ENCODE results near the gene ERN1. TPM values are rescaled to one million over a fixed set of nuclear protein-coding genes. Genes with fewer than 3 reads are reported as not detected.

ERN1 gene
- total and polyA plus RNA-seq, 2 of the 13 experiments (the other 11 are each of a cell fraction or from before 2014, with no cell fraction given), result 6.0 to 12.7 TPM

GRCh38 chr17:64178011-64178825 is 48.3 kb upstream of the ERN1 start (continued):
- TF ChIP-seq, protein P1, sequence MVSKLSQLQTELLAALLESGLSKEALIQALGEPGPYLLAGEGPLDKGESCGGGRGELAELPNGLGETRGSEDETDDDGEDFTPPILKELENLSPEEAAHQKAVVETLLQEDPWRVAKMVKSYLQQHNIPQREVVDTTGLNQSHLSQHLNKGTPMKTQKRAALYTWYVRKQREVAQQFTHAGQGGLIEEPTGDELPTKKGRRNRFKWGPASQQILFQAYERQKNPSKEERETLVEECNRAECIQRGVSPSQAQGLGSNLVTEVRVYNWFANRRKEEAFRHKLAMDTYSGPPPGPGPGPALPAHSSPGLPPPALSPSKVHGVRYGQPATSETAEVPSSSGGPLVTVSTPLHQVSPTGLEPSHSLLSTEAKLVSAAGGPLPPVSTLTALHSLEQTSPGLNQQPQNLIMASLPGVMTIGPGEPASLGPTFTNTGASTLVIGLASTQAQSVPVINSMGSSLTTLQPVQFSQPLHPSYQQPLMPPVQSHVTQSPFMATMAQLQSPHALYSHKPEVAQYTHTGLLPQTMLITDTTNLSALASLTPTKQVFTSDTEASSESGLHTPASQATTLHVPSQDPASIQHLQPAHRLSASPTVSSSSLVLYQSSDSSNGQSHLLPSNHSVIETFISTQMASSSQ (IDR thresholded peaks at IDR 0.05; ENCODE audit: low read depth), result peak; percentile 98
- TF ChIP-seq, protein P1 (CRISPR knock-in tag; IDR thresholded peaks at IDR 0.05; ENCODE audit: borderline replicate concordance), result peak; percentile 99
- no peak for TF ChIP-seq ZNF354B (CRISPR knock-in tag; IDR thresholded peaks at IDR 0.05)
- TF ChIP-seq ADNP (CRISPR knock-in tag; IDR thresholded peaks at IDR 0.05), result no peak
- TF ChIP-seq ZNF205 (CRISPR knock-in tag; IDR thresholded peaks at IDR 0.05), result no peak
- TF ChIP-seq ZNF549 (CRISPR knock-in tag; IDR thresholded peaks at IDR 0.05), result no peak
- peak; percentile 66 for TF ChIP-seq SIX4 (CRISPR knock-in tag; IDR thresholded peaks at IDR 0.05)
- no peak for TF ChIP-seq HINFP (CRISPR knock-in tag; IDR thresholded peaks at IDR 0.05; ENCODE audit: low read depth)
- TF ChIP-seq SKIL (CRISPR knock-in tag; IDR thresholded peaks at IDR 0.05; ENCODE audit: borderline replicate concordance), result peak; percentile 69; the same call in 1 of the 2 replicates
- TF ChIP-seq ZNF724P (CRISPR knock-in tag; IDR thresholded peaks at IDR 0.05; ENCODE audit: borderline replicate concordance), result no peak; the same call in 1 of the 2 replicates
- no peak for TF ChIP-seq MAFF (IDR thresholded peaks at IDR 0.05; ENCODE audit: low read depth, low read length)
- no peak for TF ChIP-seq ZNF674 (CRISPR knock-in tag; IDR thresholded peaks at IDR 0.05; ENCODE audit: low read depth)
- no peak for TF ChIP-seq ZNF564 (CRISPR knock-in tag; IDR thresholded peaks at IDR 0.05)
- 0 out of 2 replicates have a peak, but pooled peaks have one; percentile 18 for TF ChIP-seq ZFP1 (CRISPR knock-in tag; IDR thresholded peaks at IDR 0.05)
- peak; percentile 78 for TF ChIP-seq ZNF644 (CRISPR knock-in tag; IDR thresholded peaks at IDR 0.05; ENCODE audit: low read depth)
- peak; percentile 80; the same call in 1 of the 2 replicates for TF ChIP-seq ZNF567 (CRISPR knock-in tag; IDR thresholded peaks at IDR 0.05; ENCODE audit: borderline replicate concordance)
- TF ChIP-seq ZNF772 (CRISPR knock-in tag; IDR thresholded peaks at IDR 0.05), result peak; percentile 56; the same call in 1 of the 2 replicates
- TF ChIP-seq ERF (CRISPR knock-in tag; IDR thresholded peaks at IDR 0.05), result peak; percentile 89
- TF ChIP-seq DDIT3 (CRISPR knock-in tag; IDR thresholded peaks at IDR 0.05), result no peak
- TF ChIP-seq, protein P2, sequence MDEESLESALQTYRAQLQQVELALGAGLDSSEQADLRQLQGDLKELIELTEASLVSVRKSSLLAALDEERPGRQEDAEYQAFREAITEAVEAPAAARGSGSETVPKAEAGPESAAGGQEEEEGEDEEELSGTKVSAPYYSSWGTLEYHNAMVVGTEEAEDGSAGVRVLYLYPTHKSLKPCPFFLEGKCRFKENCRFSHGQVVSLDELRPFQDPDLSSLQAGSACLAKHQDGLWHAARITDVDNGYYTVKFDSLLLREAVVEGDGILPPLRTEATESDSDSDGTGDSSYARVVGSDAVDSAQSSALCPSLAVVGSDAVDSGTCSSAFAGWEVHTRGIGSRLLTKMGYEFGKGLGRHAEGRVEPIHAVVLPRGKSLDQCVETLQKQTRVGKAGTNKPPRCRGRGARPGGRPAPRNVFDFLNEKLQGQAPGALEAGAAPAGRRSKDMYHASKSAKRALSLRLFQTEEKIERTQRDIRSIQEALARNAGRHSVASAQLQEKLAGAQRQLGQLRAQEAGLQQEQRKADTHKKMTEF (CRISPR knock-in tag; IDR thresholded peaks at IDR 0.05), result peak; percentile 89
- TF ChIP-seq ZSCAN31 (CRISPR knock-in tag; IDR thresholded peaks at IDR 0.05; ENCODE audit: low read depth), result no peak

All from HepG2 (cell line).